HG02943 (cell line): ENCODE results near the gene UBTD1.
A peak's percentile ranks its signal among the peaks of the same experiment; 100 is the strongest.
"Not testable (repeated sequence)": the region's sequence is repeated elsewhere in the genome, so short reads cannot be mapped to it uniquely, and the experiment has no call there.

Experiments used
- ATAC-seq: cut with Tn5 transposase; IDR thresholded peaks from one replicate; pipeline ENCODE4 v1.9.1; 2021; ENCODE audit warnings: mild to moderate bottlenecking, low read depth, moderate library complexity; ENCODE audit not compliant: unreplicated experiment

Gene UBTD1

GRCh38 chr10:97498841-97499560 is at the start of gene UBTD1:
TSS of gene UBTD1 (plus strand) at chr10:97498924. CDS start at chr10:97499204, 280 bp downstream.
- peak; percentile 6 for ATAC-seq

- no peak for ATAC-seq
These were observed 47.9 kb upstream of the UBTD1 start for GRCh38 chr10:97450828-97451227.

GRCh38 chr10:97451605-97452004 is 47.1 kb upstream of the UBTD1 start:
- ATAC-seq: no peak

GRCh38 chr10:97452352-97452751 is 46.4 kb upstream of the UBTD1 start:
- no peak for ATAC-seq

- ATAC-seq: no peak
These were observed 44.2 kb upstream of the UBTD1 start for GRCh38 chr10:97454330-97455036.

GRCh38 chr10:97456034-97456685 is 42.6 kb upstream of the UBTD1 start:
- ATAC-seq: no peak

GRCh38 chr10:97456686-97457065 is 42.0 kb upstream of the UBTD1 start:
- no peak for ATAC-seq

- no peak for ATAC-seq
These were observed 39.6 kb upstream of the UBTD1 start for GRCh38 chr10:97459111-97459510.

GRCh38 chr10:97459933-97460332 is 38.8 kb upstream of the UBTD1 start:
- ATAC-seq: no peak

- no peak for ATAC-seq
These were observed 36.4 kb upstream of the UBTD1 start for GRCh38 chr10:97462309-97462708.

GRCh38 chr10:97463363-97464132 is 35.2 kb upstream of the UBTD1 start:
- ATAC-seq: no peak

GRCh38 chr10:97464226-97464625 is 34.5 kb upstream of the UBTD1 start:
- ATAC-seq: no peak

- no peak for ATAC-seq
These were observed 32.7 kb upstream of the UBTD1 start for GRCh38 chr10:97465982-97466381.

- no peak for ATAC-seq
These were observed 32.0 kb upstream of the UBTD1 start for GRCh38 chr10:97466755-97467154.

GRCh38 chr10:97468162-97468561 is 30.6 kb upstream of the UBTD1 start:
- ATAC-seq: no peak

GRCh38 chr10:97468781-97469180 is 29.9 kb upstream of the UBTD1 start:
- ATAC-seq: not testable (repeated sequence)

GRCh38 chr10:97474918-97475317 is 23.8 kb upstream of the UBTD1 start:
- ATAC-seq: no peak

GRCh38 chr10:97475936-97476594 is 22.7 kb upstream of the UBTD1 start:
- ATAC-seq: no peak

GRCh38 chr10:97479410-97479809 is 19.3 kb upstream of the UBTD1 start:
- ATAC-seq: not testable (repeated sequence)

- no peak for ATAC-seq
These were observed 18.8 kb upstream of the UBTD1 start for GRCh38 chr10:97479939-97480338.
